Measurements from ENCODE around the gene SPTBN1. TPM values are rescaled to one million over a fixed set of nuclear protein-coding genes. Genes with fewer than 3 reads are reported as not detected.
A peak's percentile ranks its signal among the peaks of the same experiment; 100 is the strongest.

SPTBN1 gene
- total and polyA plus RNA-seq, 2 of the 13 experiments (the other 11 are each of a cell fraction or from before 2014, with no cell fraction given): 123 to 299 TPM

- TF ChIP-seq HCFC1 (IDR thresholded peaks at IDR 0.05; ENCODE audit: low read depth, low read length) (no peak), TGIF2 (CRISPR knock-in tag; IDR thresholded peaks at IDR 0.05) (peak; percentile 83; the same call in 1 of the 2 replicates), HNRNPL (IDR thresholded peaks at IDR 0.05; ENCODE audit: low read depth, low read length) (no peak), ZNF547 (CRISPR knock-in tag; IDR thresholded peaks at IDR 0.05) (no peak), HDAC1 (CRISPR knock-in tag; IDR thresholded peaks at IDR 0.05) (peak; percentile 17; the same call in 1 of the 2 replicates), RBAK (CRISPR knock-in tag; IDR thresholded peaks at IDR 0.05) (no peak), SP1 (IDR thresholded peaks at IDR 0.05) (no peak), SP1 (CRISPR knock-in tag; IDR thresholded peaks at IDR 0.05) (no peak), CREBL2 (CRISPR knock-in tag; IDR thresholded peaks at IDR 0.05; ENCODE audit: borderline replicate concordance) (no peak), ZSCAN25 (CRISPR knock-in tag; IDR thresholded peaks at IDR 0.05) (no peak), SNAI1 (CRISPR knock-in tag; IDR thresholded peaks at IDR 0.05; ENCODE audit: borderline replicate concordance) (no peak), ISX (CRISPR knock-in tag; conservative IDR thresholded peaks at IDR 0.05) (no peak), KDM6A (CRISPR knock-in tag; IDR thresholded peaks at IDR 0.05; ENCODE audit: low read depth) (no peak), ZNF816 (CRISPR knock-in tag; IDR thresholded peaks at IDR 0.05; ENCODE audit: borderline replicate concordance) (no peak), ATF7-NPFF (CRISPR knock-in tag; IDR thresholded peaks at IDR 0.05; ENCODE audit: low read depth) (no peak), FIP1L1 (IDR thresholded peaks at IDR 0.05; ENCODE audit: borderline replicate concordance, insufficient read depth, low read depth, low read length) (no peak), ZNF121 (CRISPR knock-in tag; IDR thresholded peaks at IDR 0.05) (no peak), ZNF782 (CRISPR knock-in tag; IDR thresholded peaks at IDR 0.05; ENCODE audit: borderline replicate concordance) (no peak), DMAP1 (CRISPR knock-in tag; IDR thresholded peaks at IDR 0.05) (peak; percentile 65; the same call in 1 of the 2 replicates), PHF8 (CRISPR knock-in tag; IDR thresholded peaks at IDR 0.05) (no peak), ZNF674 (CRISPR knock-in tag; IDR thresholded peaks at IDR 0.05; ENCODE audit: low read depth) (no peak), THAP8 (CRISPR knock-in tag; IDR thresholded peaks at IDR 0.05; ENCODE audit: borderline replicate concordance) (no peak), TEAD2 (CRISPR knock-in tag; IDR thresholded peaks at IDR 0.05) (no peak), MAFK (conservative IDR thresholded peaks at IDR 0.05 in 1 of 2, IDR thresholded peaks at IDR 0.05 in 1 of 2; ENCODE audit: low read length in 2 of 2) (no peak), AGO1 (IDR thresholded peaks at IDR 0.05; ENCODE audit: low read depth, low read length, poor library complexity, severe bottlenecking) (no peak), ZNF713 (CRISPR knock-in tag; IDR thresholded peaks at IDR 0.05) (no peak), ZNF512B (CRISPR knock-in tag; IDR thresholded peaks at IDR 0.05; ENCODE audit: borderline replicate concordance) (no peak)
Observed at GRCh38 chr2:54629914-54630857, 174.1 kb downstream of the SPTBN1 start (continued).
